Memory B cell (primary cell): Measurements from ENCODE around the gene SLC12A6.

Experiments
- ATAC-seq: fragments of 150-1000 bp; cut with Tn5 transposase; 2 replicates; pipeline ENCODE4 v1.10.0; 2021; ENCODE audit warnings: low read depth, mild to moderate bottlenecking, moderate library complexity
- DNase-seq, 2 donors: peaks; one replicate each; pipeline ENCODE4 v3.0.0; 2022; ENCODE audit warnings: low spot score in 2 of 2
- H3K27ac Mint-ChIP-seq: one replicate; pipeline ENCODE4 v1.8.0; 2022; ENCODE audit warnings: mild to moderate bottlenecking, moderate library complexity, mixed read lengths
- H3K27me3 Mint-ChIP-seq: one replicate; pipeline ENCODE4 v1.8.0; 2022; ENCODE audit warnings: mixed read lengths
- H3K36me3 Mint-ChIP-seq: one replicate; pipeline ENCODE4 v1.8.0; 2022; ENCODE audit warnings: mild to moderate bottlenecking, mixed read lengths
- H3K4me1 Mint-ChIP-seq: one replicate; pipeline ENCODE4 v1.8.0; 2022; ENCODE audit warnings: mixed read lengths
- H3K4me3 Mint-ChIP-seq: one replicate; pipeline ENCODE4 v1.8.0; 2022; ENCODE audit warnings: mild to moderate bottlenecking, moderate library complexity, mixed read lengths
- H3K9me3 Mint-ChIP-seq: one replicate; pipeline ENCODE4 v1.8.0; 2022; ENCODE audit warnings: mixed read lengths

The SLC12A6 gene

DNA sequence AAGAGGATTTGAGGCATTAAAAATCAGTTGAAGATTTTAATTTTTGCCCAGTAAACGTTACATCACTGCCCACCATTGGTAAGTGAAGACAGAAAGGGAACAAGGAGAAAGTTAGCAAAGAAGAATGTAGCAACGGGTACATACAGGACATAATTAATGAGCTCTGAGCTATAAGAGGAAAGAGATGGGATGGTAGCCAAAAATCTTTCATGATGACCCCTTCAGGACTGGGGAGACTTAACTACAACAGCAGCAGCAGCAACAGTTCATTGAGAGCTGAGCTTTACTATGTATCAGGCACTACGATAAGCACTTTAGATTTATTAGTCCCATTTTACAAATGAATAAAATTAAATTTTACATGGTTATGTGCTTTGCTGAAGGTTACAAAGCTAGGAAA, 94.4 kb downstream of the SLC12A6 start:
- no peaks in the 10 kb centered on the region for H3K4me1 Mint-ChIP-seq
- H3K4me3 Mint-ChIP-seq: no peak overlapping the region
- H3K27ac Mint-ChIP-seq: no peak overlapping the region
- DNase-seq: no peak
- ATAC-seq: no peak
- peaks cover 35% of the 10 kb centered on the region for H3K36me3 Mint-ChIP-seq
- no peaks in the 10 kb centered on the region for H3K9me3 Mint-ChIP-seq
- no peaks in the 10 kb centered on the region for H3K27me3 Mint-ChIP-seq

DNA sequence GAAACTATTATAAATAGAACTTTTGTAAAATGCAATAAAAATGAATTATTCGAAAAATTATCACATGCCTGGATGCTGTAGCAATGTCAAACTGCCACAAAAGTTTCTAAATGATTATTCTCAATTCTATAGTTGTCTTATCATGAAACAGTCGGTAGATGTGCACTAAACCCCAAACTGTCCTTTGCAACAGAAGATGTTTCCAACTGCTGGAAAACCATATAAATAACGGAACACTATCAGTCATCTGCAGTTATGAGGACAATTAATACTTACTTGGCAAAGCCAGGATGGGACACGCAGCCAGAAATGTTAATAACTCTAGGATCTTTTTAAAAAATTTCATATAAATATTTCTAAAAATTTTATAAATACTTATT, 95.3 kb downstream of the SLC12A6 start:
- Mint-ChIP-seq H3K4me3 (no peak overlapping the region), H3K27me3 (no peaks in the 10 kb centered on the region), H3K36me3 (peaks cover 29% of the 10 kb centered on the region), H3K9me3 (no peaks in the 10 kb centered on the region), H3K4me1 (no peaks in the 10 kb centered on the region), H3K27ac (no peak overlapping the region)
- ATAC-seq (no peak), DNase-seq (no peak)

DNA sequence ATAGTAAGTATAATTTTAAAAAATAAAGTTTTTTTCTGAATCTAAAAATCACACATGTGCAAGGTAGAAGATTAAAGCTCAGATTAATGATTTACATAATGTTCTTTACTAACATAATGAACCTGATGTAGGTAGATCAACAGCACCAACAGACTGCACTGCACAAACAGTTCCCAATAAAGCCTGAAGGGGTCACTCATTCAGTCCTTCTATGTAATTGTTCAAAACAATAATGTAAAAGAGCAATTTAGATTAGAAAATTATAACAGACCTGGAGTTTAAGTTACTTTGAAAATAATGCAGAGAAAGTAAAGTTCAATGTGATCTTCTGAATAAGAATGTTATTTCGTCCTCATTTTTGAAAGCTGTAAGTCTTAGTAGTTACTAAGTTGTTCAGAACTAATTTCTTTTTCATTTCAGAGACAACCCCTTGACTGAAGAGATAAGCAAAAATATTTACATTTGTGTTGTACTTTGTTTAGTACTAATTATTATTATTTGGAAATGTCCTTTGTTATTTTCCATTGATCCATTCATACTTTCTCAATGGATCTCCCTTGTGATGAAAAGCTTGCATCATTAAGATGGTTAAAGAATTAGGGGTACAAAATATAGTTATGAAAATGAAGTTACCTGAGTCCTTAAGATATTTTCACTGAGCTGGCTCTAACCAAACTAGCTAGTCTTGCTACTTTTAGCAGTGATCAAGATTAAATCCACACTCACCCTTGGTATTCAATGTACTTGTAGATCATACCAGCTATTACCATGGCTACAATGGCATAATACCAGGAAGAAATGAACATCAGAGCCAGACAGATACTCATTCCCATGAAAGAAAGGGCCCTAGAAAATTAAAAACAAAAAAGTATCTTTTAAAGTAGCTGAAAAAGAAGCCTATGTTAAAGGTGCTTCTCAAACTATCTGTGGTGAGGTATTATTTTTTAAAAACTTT, 95.9 kb downstream of the SLC12A6 start:
- no peaks in the 10 kb centered on the region for H3K27me3 Mint-ChIP-seq
- H3K9me3 Mint-ChIP-seq: no peaks in the 10 kb centered on the region
- peak in 1 of 2 donors; percentile 47 for DNase-seq
- no peak overlapping the region for H3K4me3 Mint-ChIP-seq
- H3K4me1 Mint-ChIP-seq: no peaks in the 10 kb centered on the region
- peaks cover 29% of the 10 kb centered on the region for H3K36me3 Mint-ChIP-seq
- peak; percentile 91 for ATAC-seq
- H3K27ac Mint-ChIP-seq: no peak overlapping the region

DNA sequence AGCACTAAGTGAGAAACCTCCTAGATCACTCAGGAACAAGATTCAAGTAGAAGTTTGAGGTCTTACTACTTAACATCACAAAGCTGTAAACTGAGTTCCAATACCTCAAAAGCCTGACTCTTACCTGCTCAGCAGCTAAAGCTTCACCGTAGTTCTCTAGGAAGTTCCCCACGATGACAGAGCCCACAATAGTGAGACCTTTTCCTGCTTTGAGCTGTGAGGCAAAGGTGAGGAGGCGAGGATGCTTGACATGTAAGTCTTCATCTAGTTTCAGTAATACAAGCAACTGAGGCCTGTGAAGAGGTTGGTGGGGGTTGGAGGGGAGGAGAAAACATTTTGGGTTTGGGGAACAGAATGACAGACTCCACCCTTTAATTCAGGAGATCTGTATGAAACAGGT, 97.0 kb downstream of the SLC12A6 start:
- peaks cover 32% of the 10 kb centered on the region for H3K36me3 Mint-ChIP-seq
- no peaks in the 10 kb centered on the region for H3K4me1 Mint-ChIP-seq
- H3K4me3 Mint-ChIP-seq: no peak overlapping the region
- no peak overlapping the region for H3K27ac Mint-ChIP-seq
- H3K27me3 Mint-ChIP-seq: no peaks in the 10 kb centered on the region
- ATAC-seq: no peak
- DNase-seq: no peak
- no peaks in the 10 kb centered on the region for H3K9me3 Mint-ChIP-seq

DNA sequence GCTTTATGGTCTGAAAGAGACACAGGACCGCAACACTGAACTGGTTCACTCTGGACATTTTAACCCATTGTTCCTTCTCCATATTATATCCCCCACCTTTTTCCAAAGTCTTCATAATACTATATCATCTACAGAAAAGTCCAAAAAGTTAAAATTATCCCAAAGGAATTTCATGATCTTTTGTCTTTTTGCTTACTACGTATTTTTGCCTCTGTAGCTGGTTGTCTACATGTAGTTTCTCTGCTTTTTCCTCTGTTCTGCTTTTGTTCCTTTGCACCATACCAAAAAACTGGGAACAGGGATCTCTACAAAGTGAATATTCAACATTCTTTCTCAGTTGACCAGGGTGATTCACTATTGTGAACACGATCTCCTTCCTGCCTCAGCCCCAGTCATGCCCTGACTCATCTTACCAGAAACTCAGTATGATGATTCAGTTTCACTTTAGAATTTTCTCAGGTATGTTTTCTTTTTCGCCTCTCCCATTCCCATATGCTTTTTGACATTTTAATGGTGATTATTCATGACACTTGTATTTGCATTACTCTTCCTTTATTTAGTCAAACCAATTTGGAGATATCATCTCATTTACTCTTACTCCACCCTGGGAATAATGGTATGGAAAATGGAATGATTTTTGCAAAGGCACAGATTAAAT, 98.3 kb downstream of the SLC12A6 start:
- ATAC-seq: no peak
- no peaks in the 10 kb centered on the region for H3K4me1 Mint-ChIP-seq
- no peaks in the 10 kb centered on the region for H3K9me3 Mint-ChIP-seq
- no peaks in the 10 kb centered on the region for H3K27me3 Mint-ChIP-seq
- no peak overlapping the region for H3K4me3 Mint-ChIP-seq
- H3K27ac Mint-ChIP-seq: no peak overlapping the region
- H3K36me3 Mint-ChIP-seq: peaks cover 30% of the 10 kb centered on the region
- no peak for DNase-seq

DNA sequence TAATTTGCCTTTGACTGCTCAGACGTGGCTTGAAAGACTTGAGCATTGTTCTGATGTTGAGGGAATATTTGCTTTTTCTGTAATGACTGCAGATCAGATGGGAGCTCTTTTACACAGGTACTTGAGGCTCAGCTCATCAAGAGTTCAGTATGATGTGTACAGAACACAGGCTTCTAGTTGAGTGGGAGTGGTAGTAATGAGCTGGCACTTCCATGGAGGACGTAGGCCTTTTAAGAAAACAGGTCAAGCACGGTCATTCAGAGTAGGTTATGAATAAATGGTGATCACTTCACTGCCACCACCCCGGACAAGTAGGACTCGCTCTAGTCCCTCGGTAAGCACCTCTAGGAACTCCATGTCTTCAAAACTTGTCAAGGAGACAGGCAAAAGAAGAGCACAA, 104.0 kb downstream of the SLC12A6 start:
- Mint-ChIP-seq H3K4me3 (no peak overlapping the region), H3K27me3 (no peaks in the 10 kb centered on the region), H3K9me3 (no peaks in the 10 kb centered on the region), H3K4me1 (no peaks in the 10 kb centered on the region), H3K36me3 (peaks cover 16% of the 10 kb centered on the region), H3K27ac (peak overlapping the region; percentile 41)
- no peak for DNase-seq
- ATAC-seq: no peak

DNA sequence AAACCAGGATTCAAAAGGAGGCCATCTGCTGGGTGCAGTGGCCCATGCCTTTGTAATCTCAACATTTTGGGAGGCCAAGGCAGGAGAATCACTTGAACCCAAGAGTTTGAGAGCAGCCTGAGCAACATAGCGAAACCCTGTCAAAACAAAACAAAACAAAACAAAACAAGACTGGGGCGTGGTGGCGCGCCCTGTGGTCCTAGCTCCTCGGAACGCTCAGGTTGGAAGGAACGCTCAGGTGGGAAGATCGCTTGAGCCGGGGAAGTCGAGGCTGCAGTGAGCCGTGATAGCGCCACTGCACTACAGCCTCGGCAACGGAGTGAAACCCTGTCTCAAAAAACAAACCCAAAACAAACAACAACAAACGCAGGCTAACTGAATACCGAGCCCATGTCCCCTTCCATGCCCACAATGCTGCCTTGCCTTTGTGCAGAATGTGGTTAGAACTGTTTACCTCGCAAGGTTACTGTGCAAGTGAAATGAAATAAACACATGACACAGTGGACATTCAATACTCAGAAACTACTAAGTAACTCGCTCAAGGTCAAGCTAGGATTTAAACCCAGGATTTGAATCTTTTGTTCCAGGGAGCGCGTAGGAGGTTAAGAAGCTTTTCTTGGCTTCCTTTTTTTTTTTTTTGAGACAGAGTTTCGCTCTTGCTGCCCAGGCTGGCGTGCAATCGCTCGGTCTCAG, 113.5 kb downstream of the SLC12A6 start:
- Mint-ChIP-seq H3K9me3 (no peaks in the 10 kb centered on the region), H3K36me3 (peaks cover 9% of the 10 kb centered on the region), H3K4me3 (peak overlapping the region; percentile 88), H3K27ac (peak overlapping the region; percentile 95), H3K27me3 (no peaks in the 10 kb centered on the region), H3K4me1 (peaks cover 20% of the 10 kb centered on the region)
- ATAC-seq: no peak
- DNase-seq: no peak

DNA sequence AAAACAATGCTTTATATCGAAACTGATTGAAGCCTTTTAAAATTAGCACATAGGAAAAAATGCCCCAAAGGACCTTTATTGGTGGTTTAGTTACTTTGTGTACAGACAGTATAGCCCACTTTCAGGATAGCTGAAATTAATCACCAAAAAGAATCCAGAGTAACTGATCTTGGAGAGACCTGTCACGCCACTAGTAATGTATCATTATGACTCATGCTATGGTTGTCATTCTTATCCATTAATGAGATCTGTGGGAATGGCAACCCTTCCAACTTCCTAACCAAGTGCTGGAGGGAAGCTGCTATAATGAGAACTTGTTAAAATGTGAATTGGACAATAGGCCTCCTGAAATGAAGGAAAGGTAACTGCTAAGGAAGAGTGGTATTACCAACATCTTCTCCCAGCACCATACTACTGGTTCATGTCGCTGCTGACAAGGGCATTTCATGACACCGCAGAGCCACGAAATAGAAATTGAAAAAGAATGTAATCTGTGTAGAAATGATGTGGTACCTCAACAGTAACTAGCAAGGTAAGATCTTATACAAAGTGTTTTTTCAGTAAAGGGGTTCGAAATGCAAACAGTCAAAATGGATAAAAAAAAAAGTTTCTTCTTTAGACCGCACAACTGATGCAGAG, 119.9 kb downstream of the SLC12A6 start:
- Mint-ChIP-seq H3K36me3 (no peaks in the 10 kb centered on the region), H3K27me3 (peaks cover 3% of the 10 kb centered on the region), H3K27ac (no peak overlapping the region), H3K4me1 (no peaks in the 10 kb centered on the region), H3K4me3 (no peak overlapping the region), H3K9me3 (no peaks in the 10 kb centered on the region)
- no peak for ATAC-seq
- DNase-seq: no peak

DNA sequence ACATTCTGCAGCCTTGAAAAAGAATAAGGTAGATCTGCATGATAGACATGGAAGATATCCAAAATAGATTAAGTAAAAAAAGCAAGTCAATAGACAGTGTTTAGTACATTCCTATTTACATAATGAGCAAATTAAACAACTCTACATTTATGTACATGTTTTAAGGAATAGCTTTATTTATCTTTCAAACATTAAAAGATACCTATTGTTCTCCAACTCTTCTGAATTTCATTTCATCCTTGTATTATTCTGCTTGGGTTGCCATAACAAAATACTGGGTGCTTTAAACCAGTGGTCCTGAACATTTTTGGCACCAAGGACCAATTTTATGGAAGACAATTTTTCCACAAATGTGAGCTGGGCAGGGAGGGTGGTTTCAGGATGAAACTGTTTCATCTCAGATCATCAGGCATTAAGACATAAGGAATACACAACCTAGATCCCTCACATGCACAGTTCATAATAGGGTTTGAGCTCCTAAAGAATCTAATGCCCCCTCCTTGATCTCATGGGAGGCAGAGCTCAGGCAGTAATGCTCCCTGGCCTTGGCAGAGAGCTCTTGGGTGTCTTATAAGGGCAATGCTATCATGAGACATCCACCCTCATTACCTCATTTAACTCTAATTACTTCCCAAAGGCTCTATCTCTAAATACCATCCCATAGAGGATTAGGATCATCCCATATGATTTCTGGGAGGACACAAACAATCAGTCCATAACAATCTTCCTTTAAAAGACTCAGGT, 120.9 kb downstream of the SLC12A6 start:
- ATAC-seq (no peak), DNase-seq (no peak)
- Mint-ChIP-seq H3K27me3 (peaks cover 6% of the 10 kb centered on the region), H3K9me3 (no peaks in the 10 kb centered on the region), H3K4me3 (no peak overlapping the region), H3K36me3 (no peaks in the 10 kb centered on the region), H3K27ac (no peak overlapping the region), H3K4me1 (no peaks in the 10 kb centered on the region)

DNA sequence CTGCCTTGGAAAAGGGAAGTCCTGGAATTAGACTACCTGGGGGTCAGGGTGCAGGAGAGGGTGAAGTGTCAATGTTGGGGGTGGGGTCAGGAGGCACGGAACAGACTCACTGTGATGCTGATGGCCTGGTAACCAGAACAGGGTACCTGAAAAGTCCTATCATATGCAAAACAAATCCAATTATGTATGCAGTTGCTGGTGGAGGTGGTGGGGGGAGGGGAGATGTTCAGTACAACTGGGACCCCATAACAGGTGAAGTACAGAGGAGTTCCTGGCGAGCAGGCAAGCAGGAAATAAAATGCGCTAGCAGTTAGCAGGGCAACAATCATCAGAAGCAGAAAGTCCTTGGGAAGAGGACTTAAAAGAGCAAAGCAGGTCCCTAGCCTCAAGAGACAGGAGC, 123.4 kb downstream of the SLC12A6 start:
- Mint-ChIP-seq H3K9me3 (no peaks in the 10 kb centered on the region), H3K27ac (no peak overlapping the region), H3K4me1 (peaks cover 2% of the 10 kb centered on the region), H3K27me3 (peaks cover 6% of the 10 kb centered on the region), H3K36me3 (no peaks in the 10 kb centered on the region), H3K4me3 (no peak overlapping the region)
- ATAC-seq (no peak), DNase-seq (no peak)

DNA sequence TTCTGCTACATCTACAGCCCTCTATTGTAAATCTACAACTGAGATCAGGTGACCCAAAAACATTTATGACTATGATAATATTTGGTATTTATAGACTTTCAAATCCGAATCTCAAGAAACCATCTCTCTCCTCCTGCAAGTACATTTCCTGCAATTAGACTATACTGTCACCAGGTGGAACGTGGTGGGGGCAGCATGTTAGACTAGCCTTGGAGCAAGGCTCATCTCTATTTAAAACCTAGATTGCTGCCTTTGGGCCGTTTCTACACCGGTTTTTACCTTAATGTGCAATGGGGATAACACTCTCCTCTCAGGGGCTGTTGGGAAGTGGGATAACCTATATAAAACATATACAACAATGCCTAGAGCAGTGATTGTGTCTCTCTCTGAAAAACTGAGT, 123.9 kb downstream of the SLC12A6 start:
- Mint-ChIP-seq H3K4me3 (no peak overlapping the region), H3K27me3 (peaks cover 6% of the 10 kb centered on the region), H3K4me1 (peaks cover 2% of the 10 kb centered on the region), H3K27ac (no peak overlapping the region), H3K36me3 (no peaks in the 10 kb centered on the region), H3K9me3 (no peaks in the 10 kb centered on the region)
- no peak for DNase-seq
- ATAC-seq: no peak

DNA sequence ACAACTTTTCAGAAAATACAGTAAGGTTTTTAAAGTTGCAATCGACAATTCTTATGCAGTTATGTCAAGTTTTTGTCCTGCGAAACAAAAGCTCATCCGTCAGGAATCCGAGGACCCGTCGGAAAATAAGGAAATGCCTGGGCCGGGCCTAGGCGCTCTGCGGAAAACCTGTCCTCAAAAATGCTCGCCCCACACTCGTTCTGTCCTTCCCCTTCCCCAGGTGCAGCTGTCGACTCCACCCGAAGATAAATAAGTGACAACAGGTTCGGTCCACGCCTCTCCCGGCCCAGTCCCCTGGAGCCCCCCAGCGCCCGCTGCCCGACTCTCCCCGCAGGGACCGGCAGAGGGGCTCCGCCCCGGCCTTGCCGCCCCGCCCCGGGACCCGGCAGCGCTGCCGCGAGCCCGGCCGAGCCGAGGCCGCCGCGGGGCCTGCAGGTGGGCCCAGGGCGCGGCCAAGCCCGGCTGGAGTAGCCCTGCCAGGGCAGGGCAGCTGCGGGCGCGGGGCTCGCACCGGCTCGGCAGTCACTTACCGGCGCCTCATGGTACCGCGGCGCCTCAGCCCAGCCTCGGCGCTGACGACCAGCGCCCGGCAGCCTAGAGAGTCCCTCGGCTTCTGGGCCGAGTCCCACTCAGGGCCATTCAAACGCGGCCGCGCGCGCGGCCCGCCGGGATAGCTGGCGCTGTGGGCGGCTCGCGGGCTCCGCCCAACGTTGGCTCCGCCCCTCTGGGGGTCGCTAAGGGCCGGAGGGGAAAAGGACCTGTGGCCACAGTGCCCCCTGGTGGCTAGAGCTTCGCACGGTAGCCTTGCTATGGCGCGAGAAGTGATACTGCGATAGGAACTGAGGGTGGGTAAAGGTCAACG, 127.9 kb downstream of the SLC12A6 start, which contains the start of gene KATNBL1:
KATNBL1 (minus strand) TSS at position 676 of the 862 bp plus-strand sequence. CDS start 46,420 bp downstream, outside the sequence.
- Mint-ChIP-seq H3K9me3 (no peaks in the 10 kb centered on the region), H3K27ac (peak within 1 kb of the TSS; percentile 38), H3K4me1 (peaks cover 7% of the 10 kb centered on the region), H3K36me3 (peaks cover 4% of the 10 kb centered on the region), H3K4me3 (peak within 1 kb of the TSS; percentile 79), H3K27me3 (peaks cover 3% of the 10 kb centered on the region)
- ATAC-seq: peak; percentile 89
- DNase-seq: peak; percentile 97 to 98
